HUES64 (cell line): ENCODE results near the gene DLX4.

Source experiments
- H3K27ac ChIP-seq: 2 replicates; pipeline ENCODE4 v1.7.0; 2013; ENCODE audit warnings: low read depth, low read length, inconsistent platforms
- H3K27me3 ChIP-seq: 2 replicates; pipeline ENCODE4 v1.6.1; 2013; ENCODE audit warnings: mild to moderate bottlenecking, low read length; ENCODE audit not compliant: insufficient read depth
- H3K36me3 ChIP-seq: 2 replicates; pipeline ENCODE4 v1.6.1; 2013; ENCODE audit warnings: mild to moderate bottlenecking, low read length; ENCODE audit not compliant: insufficient read depth
- H3K4me1 ChIP-seq: 2 replicates; pipeline ENCODE4 v1.6.1; 2013; ENCODE audit warnings: mild to moderate bottlenecking, low read length, moderate library complexity; ENCODE audit not compliant: insufficient read depth
- H3K4me3 ChIP-seq: 2 replicates; pipeline ENCODE4 v1.5.1; 2013; ENCODE audit warnings: mild to moderate bottlenecking, low read length, moderate library complexity
- H3K9ac ChIP-seq: 2 replicates; pipeline ENCODE4 v1.6.1; 2013; ENCODE audit warnings: mild to moderate bottlenecking, low read depth, low read length
- H3K9me3 ChIP-seq: 2 replicates; pipeline ENCODE4 v1.6.1; 2013; ENCODE audit warnings: low read depth, low read length; ENCODE audit not compliant: insufficient read depth
- WGBS: fragments of 150-250, 120-280 bp; methylation state at CpG from one replicate; pipeline ENCODE4 v1.1.7; 2013; ENCODE audit warnings: missing lambda C conversion rate; 5-methylcytosine and 5-hydroxymethylcytosine counted together

Gene DLX4

DNA sequence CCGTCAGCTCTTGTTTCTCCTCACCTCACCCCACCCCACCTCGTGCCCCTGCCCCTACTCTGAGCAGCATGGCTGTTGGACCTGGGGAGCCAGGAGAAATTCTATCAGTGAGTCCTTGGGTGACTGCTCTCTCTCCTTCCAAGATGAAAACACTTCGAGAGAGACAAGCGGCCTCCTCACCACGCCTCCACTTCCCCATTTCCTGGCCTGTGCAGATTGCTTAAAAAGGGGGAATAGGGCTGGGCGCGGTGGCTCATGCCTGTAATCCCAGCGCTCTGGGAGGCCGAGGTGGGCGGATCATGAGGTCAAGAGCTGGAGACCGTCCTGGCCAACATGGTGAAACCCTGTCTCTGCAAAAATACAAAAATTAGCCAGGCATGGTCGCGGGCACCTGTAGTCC lies 9.5 kb downstream of the DLX4 start:
- H3K27me3 ChIP-seq = peaks cover 68% of the 10 kb centered on the region
- H3K9me3 ChIP-seq = no peaks in the 10 kb centered on the region; the same call in 1 of the 2 replicates
- no peaks in the 10 kb centered on the region for H3K36me3 ChIP-seq
- peaks cover 33% of the 10 kb centered on the region for H3K4me1 ChIP-seq
- H3K9ac ChIP-seq = no peak overlapping the region
- WGBS = 68% methylated on average over 13 of the region's 13 CpGs
- H3K27ac ChIP-seq = no peak overlapping the region
- no peak overlapping the region for H3K4me3 ChIP-seq

DNA sequence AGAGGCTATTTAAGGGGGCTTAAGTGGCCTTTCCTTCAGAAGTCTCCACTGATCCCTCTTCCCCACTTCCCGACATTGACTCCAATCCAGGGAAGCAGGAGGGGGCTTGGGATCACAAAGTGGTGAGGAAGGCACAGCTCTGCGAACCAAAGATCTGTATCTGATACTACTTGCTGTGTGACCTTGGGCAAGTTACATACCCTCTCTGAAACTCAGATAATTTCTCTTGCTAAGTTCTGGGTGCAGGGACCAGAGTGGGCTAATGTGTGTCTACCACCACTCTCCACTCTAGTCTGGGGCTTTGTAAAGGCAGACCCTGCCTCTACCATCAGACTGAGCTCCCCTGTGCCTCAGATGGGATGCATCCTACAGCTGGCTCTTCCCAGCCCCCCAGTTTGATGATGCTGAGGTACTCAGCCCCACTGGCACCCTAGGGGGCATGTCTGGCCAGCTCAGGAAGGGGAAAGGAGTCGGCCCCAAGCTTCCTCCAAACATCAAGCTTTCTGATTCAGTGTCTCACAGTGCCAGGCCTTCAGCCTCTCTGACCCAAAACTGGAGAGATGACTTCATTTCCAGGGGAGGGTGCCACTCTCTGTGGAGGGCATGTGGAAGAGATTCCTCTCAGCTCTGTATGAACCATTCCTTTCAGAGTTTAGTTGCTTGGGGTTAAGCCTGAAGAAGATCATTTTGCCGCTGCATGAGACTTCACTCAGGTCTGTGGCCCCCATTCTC lies 10.9 kb downstream of the DLX4 start:
- Histone ChIP-seq H3K4me3 (no peak overlapping the region), H3K9me3 (no peaks in the 10 kb centered on the region; the same call in 1 of the 2 replicates), H3K4me1 (peaks cover 33% of the 10 kb centered on the region), H3K36me3 (no peaks in the 10 kb centered on the region), H3K9ac (no peak overlapping the region), H3K27ac (no peak overlapping the region), H3K27me3 (peaks cover 55% of the 10 kb centered on the region)
- WGBS = 92% methylated on average over 4 of the region's 4 CpGs

DNA sequence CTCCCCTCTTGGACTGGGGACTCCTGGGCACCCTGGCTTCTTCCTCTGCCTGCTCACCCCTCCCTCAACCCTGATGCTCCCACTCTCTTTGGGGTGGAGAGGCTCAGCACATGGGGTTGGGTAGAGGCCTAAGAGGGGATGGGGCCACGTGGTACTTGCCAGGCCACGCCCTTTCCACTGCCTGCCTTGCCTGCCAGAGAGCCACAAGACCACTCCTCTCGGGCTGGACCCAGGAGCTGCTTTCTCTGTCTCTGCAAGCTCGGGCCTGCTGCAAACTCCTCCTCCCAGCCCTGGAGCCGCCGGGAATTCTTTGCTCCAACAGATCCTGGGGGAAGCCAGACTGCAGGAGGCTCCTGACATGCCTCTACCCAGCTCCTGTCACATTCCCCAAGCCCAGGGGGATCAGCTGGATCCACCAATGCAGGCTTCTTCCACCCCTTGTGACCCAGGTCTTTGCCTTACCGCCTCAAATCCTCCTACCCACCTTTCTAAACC lies 11.8 kb downstream of the DLX4 start:
- 7% methylated on average over 7 of the region's 7 CpGs for WGBS
- Histone ChIP-seq H3K27ac (no peak overlapping the region), H3K9me3 (no peaks in the 10 kb centered on the region; the same call in 1 of the 2 replicates), H3K9ac (no peak overlapping the region), H3K4me3 (no peak overlapping the region), H3K27me3 (peaks cover 53% of the 10 kb centered on the region), H3K36me3 (no peaks in the 10 kb centered on the region), H3K4me1 (peaks cover 26% of the 10 kb centered on the region)

DNA sequence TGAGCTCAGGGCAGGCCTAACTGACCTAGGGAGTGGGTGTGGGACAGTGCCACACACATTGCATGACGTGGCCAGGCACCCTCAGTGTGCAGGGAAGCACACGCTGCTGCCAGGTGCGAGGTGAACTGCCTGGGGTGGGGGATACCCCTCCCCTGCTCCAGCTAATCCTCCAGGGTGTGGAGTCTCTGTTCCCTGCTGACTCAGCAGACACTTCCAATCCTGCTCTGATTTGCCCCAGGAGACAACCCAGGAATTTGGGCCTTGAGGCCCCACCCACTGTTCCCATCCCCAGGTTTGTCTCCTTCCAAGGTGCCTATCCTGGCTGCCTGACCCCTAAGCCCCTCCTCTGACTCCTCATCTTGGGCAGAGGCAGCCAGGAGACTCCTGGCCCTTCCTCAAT lies 15.3 kb downstream of the DLX4 start:
- 59% methylated on average over 3 of the region's 3 CpGs for WGBS

DNA sequence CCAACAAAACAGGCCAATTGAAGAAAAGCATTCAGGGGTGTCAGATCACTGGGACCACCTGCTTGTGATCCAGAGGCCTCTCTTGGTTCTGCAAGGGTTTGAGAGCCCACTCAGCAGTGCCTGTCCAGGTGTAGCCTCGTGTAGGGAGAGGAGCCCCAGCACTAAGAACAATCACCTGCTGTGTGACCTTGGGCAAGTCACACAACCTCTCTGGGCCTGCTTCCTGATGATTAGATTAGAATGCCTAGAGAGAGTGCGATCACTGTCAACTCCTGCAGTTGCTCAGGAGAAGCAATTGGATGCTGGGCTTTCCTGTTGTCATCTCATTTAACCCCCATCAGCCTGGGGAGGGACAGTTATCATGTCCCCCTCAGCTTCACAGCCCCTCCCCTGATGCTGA lies 15.8 kb downstream of the DLX4 start:
- no peaks in the 10 kb centered on the region; the same call in 1 of the 2 replicates for H3K9me3 ChIP-seq
- peaks cover 59% of the 10 kb centered on the region for H3K27me3 ChIP-seq
- WGBS = 79% methylated on average over 2 of the region's 2 CpGs
- H3K9ac ChIP-seq = no peak overlapping the region
- H3K36me3 ChIP-seq = no peaks in the 10 kb centered on the region
- no peak overlapping the region for H3K4me3 ChIP-seq
- no peak overlapping the region for H3K27ac ChIP-seq
- peaks cover 13% of the 10 kb centered on the region for H3K4me1 ChIP-seq

More for the DNA sequence above, 15.3 kb downstream of the DLX4 start:
- no peaks in the 10 kb centered on the region for H3K36me3 ChIP-seq
- H3K9me3 ChIP-seq = no peaks in the 10 kb centered on the region; the same call in 1 of the 2 replicates
- H3K4me1 ChIP-seq = peaks cover 14% of the 10 kb centered on the region
- H3K27me3 ChIP-seq = peaks cover 59% of the 10 kb centered on the region
- no peak overlapping the region for H3K4me3 ChIP-seq
- H3K9ac ChIP-seq = no peak overlapping the region
- no peak overlapping the region for H3K27ac ChIP-seq

DNA sequence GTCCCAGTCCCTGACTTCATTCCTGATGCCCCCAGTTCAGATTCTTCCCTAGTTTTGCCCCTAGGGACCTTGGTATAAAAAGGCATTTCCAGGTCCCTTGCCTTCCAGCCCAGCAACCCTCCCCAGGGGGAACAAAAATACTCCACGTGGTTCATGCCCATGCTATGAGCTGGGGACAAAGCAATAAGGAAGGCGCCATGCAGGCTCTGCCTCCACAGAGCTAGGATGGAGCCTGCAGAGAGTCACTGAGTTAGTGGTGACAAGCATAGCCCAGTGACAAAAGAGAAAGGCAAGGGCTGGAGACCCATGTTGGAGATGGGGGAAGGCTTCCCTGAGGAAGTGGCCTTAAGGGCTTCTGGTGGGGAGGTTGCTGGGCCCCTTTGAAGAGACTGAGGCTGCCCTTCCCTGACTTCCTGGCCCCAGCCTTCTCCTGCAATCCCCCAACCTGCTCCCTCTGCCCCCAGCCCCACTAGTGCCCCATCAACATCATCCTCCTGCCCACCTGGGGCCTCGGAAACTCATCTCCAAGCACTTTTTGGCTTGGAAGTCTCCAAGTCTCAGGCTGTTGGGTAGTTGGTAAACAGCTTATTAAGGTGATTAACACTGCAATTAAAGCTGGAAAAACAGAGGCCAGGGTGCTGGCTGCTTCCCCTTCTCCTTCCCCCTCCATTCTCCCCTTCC lies 16.5 kb downstream of the DLX4 start:
- Histone ChIP-seq H3K27me3 (peaks cover 59% of the 10 kb centered on the region), H3K27ac (no peak overlapping the region), H3K4me3 (no peak overlapping the region), H3K9me3 (no peaks in the 10 kb centered on the region; the same call in 1 of the 2 replicates), H3K9ac (no peak overlapping the region), H3K36me3 (no peaks in the 10 kb centered on the region), H3K4me1 (peaks cover 7% of the 10 kb centered on the region)
- 70% methylated on average over 3 of the region's 3 CpGs for WGBS

DNA sequence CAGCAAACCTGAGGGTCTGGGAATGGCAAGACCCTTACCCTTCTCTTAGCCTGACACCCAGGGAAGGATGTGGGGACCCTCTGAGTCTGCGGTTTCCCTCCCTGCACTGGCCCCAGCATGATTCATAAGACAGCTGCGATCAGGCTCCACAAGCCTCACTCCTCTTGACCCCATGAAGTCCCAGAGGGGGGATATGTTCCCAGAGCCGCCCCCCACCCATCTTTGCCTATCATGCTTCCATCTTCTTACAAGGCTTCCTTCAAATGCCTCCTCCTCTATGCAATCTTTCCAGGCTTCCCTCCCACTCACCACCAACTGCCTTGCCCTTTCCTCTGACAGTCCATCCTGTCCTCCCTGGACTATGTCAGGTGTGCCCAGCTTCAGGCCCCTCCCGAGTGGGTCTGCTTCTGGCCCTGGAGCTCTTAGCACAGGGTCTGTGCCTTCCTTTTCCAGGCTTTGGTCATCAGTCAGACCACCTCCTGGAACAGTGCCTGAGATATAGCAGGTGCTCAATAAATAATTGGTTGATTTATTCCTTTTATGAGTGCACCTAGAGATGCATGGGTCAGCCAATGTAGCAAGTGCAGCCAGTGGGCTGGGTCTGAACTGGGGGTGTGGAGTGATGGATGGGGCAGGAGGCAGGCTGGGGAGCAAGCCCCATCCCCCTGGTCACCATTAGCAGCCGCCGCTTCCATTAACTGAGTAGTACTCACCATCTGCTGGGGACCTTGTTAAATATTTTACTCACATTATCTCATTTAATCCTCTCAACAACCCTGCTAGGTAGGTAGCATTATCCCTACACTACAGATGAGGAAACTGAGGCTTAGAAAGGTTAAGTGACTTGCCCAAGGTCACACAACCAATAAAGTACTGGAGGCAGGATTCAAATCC lies 17.7 kb downstream of the DLX4 start:
- no peak overlapping the region for H3K27ac ChIP-seq
- H3K36me3 ChIP-seq = no peaks in the 10 kb centered on the region
- no peak overlapping the region for H3K9ac ChIP-seq
- H3K4me1 ChIP-seq = no peaks in the 10 kb centered on the region
- no peaks in the 10 kb centered on the region; the same call in 1 of the 2 replicates for H3K9me3 ChIP-seq
- peaks cover 66% of the 10 kb centered on the region for H3K27me3 ChIP-seq
- WGBS = 87% methylated on average over 6 of the region's 6 CpGs
- H3K4me3 ChIP-seq = no peak overlapping the region

DNA sequence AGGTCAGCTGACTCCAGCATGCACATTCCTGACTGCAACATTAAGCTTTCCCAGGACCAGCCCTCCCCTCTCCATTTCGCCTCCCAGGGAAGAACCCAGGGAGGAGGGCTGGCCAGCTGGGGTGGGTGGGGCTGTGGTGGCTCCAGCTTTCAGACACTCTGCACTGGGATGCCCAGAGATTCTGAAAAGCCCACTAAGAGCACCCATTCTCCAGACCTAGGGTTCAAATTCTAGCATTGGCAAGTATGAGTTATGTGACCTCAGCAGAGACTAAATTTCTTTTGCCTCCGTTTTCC lies 18.2 kb downstream of the DLX4 start:
- Histone ChIP-seq H3K4me1 (no peaks in the 10 kb centered on the region), H3K9me3 (no peaks in the 10 kb centered on the region; the same call in 1 of the 2 replicates), H3K4me3 (no peak overlapping the region), H3K36me3 (no peaks in the 10 kb centered on the region), H3K9ac (no peak overlapping the region), H3K27me3 (peaks cover 72% of the 10 kb centered on the region), H3K27ac (no peak overlapping the region)
- WGBS = 86% methylated on average over 1 of the region's 2 CpGs

DNA sequence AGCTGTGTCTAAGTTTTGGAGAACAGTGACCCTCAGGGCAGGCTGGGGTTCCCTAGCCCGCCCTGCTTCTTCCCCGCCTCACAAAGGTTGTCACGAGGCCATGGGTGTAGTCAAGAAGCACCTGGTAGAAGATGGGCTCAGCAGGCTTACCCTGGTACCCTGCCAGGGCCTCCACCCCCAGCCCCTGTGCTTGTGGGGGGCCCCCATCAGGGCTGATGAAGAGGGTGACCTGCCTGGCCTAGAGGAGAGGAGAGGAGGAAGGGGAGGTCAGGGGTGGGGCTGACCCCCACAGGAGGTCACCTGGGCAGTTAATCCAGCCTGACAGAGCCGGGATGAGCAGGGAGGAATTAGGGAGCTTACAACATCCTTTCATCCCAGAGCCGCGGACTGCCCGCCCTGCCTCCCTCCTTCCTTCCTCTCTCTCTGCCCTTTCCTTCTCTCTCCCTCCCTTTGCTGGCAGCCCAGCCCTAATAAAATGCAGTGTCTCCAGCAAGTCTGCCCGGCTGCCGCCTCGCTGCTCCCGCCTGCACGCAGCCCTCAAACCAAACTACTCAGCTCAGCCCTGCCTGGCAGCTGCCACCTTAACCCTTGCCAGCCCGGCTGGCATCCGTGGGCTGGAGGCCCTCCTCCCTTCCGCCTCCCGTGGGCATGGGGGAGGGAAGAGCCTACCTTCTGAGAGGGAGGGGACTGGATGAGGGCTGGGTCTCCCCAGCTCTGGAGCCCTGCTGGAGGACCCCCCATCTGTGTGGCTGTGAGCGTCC lies 18.9 kb downstream of the DLX4 start:
- Histone ChIP-seq H3K9me3 (no peaks in the 10 kb centered on the region; the same call in 1 of the 2 replicates), H3K4me3 (no peak overlapping the region), H3K9ac (no peak overlapping the region), H3K27ac (no peak overlapping the region), H3K27me3 (peaks cover 78% of the 10 kb centered on the region), H3K36me3 (no peaks in the 10 kb centered on the region), H3K4me1 (no peaks in the 10 kb centered on the region)
- WGBS = 31% methylated on average over 17 of the region's 17 CpGs

DNA sequence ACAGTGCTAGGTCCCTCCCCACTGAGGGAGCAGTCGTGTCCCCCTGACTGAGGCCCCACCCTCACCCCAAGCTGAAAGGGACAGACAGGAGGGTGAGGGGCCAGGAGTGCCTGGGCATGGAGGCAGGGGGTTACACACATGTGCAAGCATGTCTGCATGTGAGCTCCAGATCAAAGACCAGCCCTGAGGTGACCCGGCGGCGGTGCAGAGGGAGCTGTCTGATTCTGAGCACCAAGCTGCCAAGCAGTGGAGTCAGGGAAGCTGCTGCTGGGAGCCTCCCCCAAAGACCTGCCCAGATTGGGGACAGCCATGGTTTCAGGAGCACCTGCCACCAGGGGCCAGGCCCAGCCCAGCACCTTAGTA lies 20.5 kb downstream of the DLX4 start:
- Histone ChIP-seq H3K9ac (no peak overlapping the region), H3K4me1 (peaks cover 7% of the 10 kb centered on the region; the same call in 1 of the 2 replicates), H3K27ac (no peak overlapping the region), H3K27me3 (peaks cover 95% of the 10 kb centered on the region), H3K9me3 (no peaks in the 10 kb centered on the region), H3K36me3 (no peaks in the 10 kb centered on the region), H3K4me3 (no peak overlapping the region)
- WGBS = 68% methylated on average over 4 of the region's 4 CpGs
